Measurements from ENCODE around the gene TMEM125.
A peak's percentile ranks its signal among the peaks of the same experiment; 100 is the strongest.

TMEM125 gene

DNA sequence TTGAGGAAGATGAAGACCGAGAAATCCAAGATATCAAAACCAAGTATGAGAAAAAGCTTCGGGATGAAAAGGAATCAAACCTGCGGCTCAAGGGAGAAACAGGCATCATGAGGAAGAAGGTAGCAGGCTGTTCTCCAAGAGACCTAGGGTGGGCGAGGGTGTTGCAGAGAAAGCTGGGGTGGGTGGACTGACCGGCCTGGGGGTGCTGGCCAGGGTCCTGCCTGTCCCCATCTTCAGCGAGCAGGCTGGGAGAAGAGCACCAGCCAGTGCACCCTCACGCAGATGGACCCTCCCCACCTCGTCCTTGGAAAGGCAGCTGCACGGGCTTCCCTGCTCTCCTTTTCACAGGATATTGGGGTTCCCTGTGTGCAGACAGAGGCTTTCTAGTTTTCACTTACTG lies 46.9 kb upstream of the TMEM125 start:
- no peak for TF ChIP-seq EZH2phosphoT487 (conservative IDR thresholded peaks at IDR 0.05; ENCODE audit: low read length)
- TF ChIP-seq, protein P1, sequence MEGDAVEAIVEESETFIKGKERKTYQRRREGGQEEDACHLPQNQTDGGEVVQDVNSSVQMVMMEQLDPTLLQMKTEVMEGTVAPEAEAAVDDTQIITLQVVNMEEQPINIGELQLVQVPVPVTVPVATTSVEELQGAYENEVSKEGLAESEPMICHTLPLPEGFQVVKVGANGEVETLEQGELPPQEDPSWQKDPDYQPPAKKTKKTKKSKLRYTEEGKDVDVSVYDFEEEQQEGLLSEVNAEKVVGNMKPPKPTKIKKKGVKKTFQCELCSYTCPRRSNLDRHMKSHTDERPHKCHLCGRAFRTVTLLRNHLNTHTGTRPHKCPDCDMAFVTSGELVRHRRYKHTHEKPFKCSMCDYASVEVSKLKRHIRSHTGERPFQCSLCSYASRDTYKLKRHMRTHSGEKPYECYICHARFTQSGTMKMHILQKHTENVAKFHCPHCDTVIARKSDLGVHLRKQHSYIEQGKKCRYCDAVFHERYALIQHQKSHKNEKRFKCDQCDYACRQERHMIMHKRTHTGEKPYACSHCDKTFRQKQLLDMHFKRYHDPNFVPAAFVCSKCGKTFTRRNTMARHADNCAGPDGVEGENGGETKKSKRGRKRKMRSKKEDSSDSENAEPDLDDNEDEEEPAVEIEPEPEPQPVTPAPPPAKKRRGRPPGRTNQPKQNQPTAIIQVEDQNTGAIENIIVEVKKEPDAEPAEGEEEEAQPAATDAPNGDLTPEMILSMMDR (IDR thresholded peaks at IDR 0.05; ENCODE audit: insufficient read depth, low read length, poor library complexity, severe bottlenecking), result no peak
- Histone ChIP-seq H3F3A (ENCODE audit: insufficient read depth) (no peaks in the 10 kb centered on the region), H3K4me3 (ENCODE audit: insufficient read depth, low read length, poor library complexity, severe bottlenecking) (no peak overlapping the region), H3K27ac (ENCODE audit: low read depth, low read length) (no peak overlapping the region), H3K36me3 (ENCODE audit: low read length) (no peaks in the 10 kb centered on the region), H3K4me2 (ENCODE audit: low read depth, low read length, poor library complexity, severe bottlenecking) (no peak overlapping the region), H4K20me1 (ENCODE audit: low read depth, low read length) (no peaks in the 10 kb centered on the region), H3K9me3 (ENCODE audit: insufficient read depth, low read length) (no peaks in the 10 kb centered on the region), H3K79me2 (ENCODE audit: insufficient read depth, low read length) (no peaks in the 10 kb centered on the region), H3K9ac (ENCODE audit: low read length) (no peak overlapping the region), H3K27me3 (ENCODE audit: low read length) (no peaks in the 10 kb centered on the region), H2AFZ (ENCODE audit: low read depth, low read length, severe bottlenecking) (no peak overlapping the region), H3K9me2 (replicated peaks; ENCODE audit: insufficient read depth, low read length) (no peaks in the 10 kb centered on the region)

DNA sequence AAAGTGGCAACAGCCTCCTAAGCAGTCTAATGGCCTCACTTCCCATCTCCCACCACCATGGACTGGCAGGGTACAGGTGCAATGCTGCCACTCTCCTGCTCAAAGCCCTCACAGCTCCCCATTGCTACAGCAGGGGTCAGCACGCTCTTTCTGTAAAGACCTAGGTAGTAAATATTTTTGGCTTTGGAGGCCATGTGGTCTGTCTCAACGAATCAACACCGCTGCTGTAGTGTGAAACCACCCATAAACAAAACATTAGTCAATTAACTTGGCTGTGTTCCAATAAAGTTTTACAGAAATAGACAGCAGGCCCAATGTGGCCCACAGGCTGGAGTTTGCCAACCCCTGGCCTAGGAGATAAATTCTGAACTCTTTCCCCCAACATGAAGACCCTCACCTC lies 44.6 kb upstream of the TMEM125 start:
- no peaks in the 10 kb centered on the region for H3K79me2 ChIP-seq (ENCODE audit: insufficient read depth, low read length)
- no peak overlapping the region for H3K9ac ChIP-seq (ENCODE audit: low read length)
- H3K9me3 ChIP-seq (ENCODE audit: insufficient read depth, low read length), result no peaks in the 10 kb centered on the region
- H3K27me3 ChIP-seq (ENCODE audit: low read length), result no peaks in the 10 kb centered on the region
- H2AFZ ChIP-seq (ENCODE audit: low read depth, low read length, severe bottlenecking), result no peak overlapping the region
- no peak for TF ChIP-seq EZH2phosphoT487 (conservative IDR thresholded peaks at IDR 0.05; ENCODE audit: low read length)
- TF ChIP-seq, protein P1 (IDR thresholded peaks at IDR 0.05; ENCODE audit: insufficient read depth, low read length, poor library complexity, severe bottlenecking), result no peak
- H4K20me1 ChIP-seq (ENCODE audit: low read depth, low read length), result no peaks in the 10 kb centered on the region
- no peak overlapping the region for H3K4me2 ChIP-seq (ENCODE audit: low read depth, low read length, poor library complexity, severe bottlenecking)
- no peaks in the 10 kb centered on the region for H3K9me2 ChIP-seq (replicated peaks; ENCODE audit: insufficient read depth, low read length)
- H3K27ac ChIP-seq (ENCODE audit: low read depth, low read length), result no peak overlapping the region
- H3K36me3 ChIP-seq (ENCODE audit: low read length), result no peaks in the 10 kb centered on the region
- H3K4me3 ChIP-seq (ENCODE audit: insufficient read depth, low read length, poor library complexity, severe bottlenecking), result no peak overlapping the region
- H3F3A ChIP-seq (ENCODE audit: insufficient read depth), result no peaks in the 10 kb centered on the region

DNA sequence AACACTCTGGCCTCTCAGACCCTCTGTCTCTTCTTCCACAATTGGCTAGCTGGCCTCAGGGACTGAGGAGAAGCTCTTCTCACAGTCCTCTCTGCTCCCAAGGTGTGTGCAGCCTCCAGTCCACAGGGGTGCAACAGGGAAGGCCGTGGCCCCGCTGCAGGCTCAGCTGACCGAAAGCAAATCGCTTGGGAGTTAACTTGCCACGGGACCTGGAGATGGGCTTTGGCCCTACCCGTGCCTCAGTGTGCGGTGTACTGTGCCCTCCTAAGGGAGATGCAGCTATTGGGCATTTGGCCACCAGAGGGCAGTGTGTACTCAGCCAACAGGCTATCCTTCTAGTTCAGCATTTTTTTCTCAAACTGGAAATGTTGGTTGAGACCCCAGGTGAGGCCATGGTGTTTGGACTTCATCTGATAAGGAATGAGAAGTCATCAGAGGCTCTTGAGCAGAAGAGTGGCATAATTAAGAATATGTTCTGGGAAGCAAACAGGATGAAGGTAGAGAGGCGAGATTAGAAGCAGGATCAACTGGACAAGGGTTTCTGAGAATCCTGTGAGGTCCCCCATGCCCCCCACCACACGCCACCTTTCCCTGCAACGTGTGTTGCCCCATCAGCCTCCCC lies 42.5 kb upstream of the TMEM125 start:
- Histone ChIP-seq H3K9ac (ENCODE audit: low read length) (no peak overlapping the region), H3K27me3 (ENCODE audit: low read length) (no peaks in the 10 kb centered on the region), H3K9me3 (ENCODE audit: insufficient read depth, low read length) (no peaks in the 10 kb centered on the region), H3K79me2 (ENCODE audit: insufficient read depth, low read length) (no peaks in the 10 kb centered on the region), H3K4me2 (ENCODE audit: low read depth, low read length, poor library complexity, severe bottlenecking) (no peak overlapping the region), H4K20me1 (ENCODE audit: low read depth, low read length) (no peaks in the 10 kb centered on the region), H3K9me2 (replicated peaks; ENCODE audit: insufficient read depth, low read length) (no peaks in the 10 kb centered on the region), H2AFZ (ENCODE audit: low read depth, low read length, severe bottlenecking) (no peak overlapping the region), H3F3A (ENCODE audit: insufficient read depth) (no peaks in the 10 kb centered on the region), H3K27ac (ENCODE audit: low read depth, low read length) (no peak overlapping the region), H3K36me3 (ENCODE audit: low read length) (no peaks in the 10 kb centered on the region), H3K4me3 (ENCODE audit: insufficient read depth, low read length, poor library complexity, severe bottlenecking) (no peak overlapping the region)
- no peak for TF ChIP-seq EZH2phosphoT487 (conservative IDR thresholded peaks at IDR 0.05; ENCODE audit: low read length)
- TF ChIP-seq, protein P1 (IDR thresholded peaks at IDR 0.05; ENCODE audit: insufficient read depth, low read length, poor library complexity, severe bottlenecking), result peak; percentile 82

Measured in SU-DHL-6 (cell line).